Hepatocyte (in vitro differentiated cells): ENCODE measurements around the gene NRXN2.

ENCODE experiments used
- CTCF ChIP-seq: fragments of 200-600 bp; sonication (generic); IDR thresholded peaks from 2 replicates; pipeline ENCODE4 v1.5.1; 2016; ENCODE audit warnings: antibody characterized with exemption, mild to moderate bottlenecking; ENCODE audit not compliant: poor library complexity
- EZH2 ChIP-seq: fragments of 200-600 bp; sonication (generic); IDR thresholded peaks from 2 replicates; pipeline ENCODE4 v1.6.1; 2016; ENCODE audit warnings: antibody characterized with exemption, mild to moderate bottlenecking, borderline replicate concordance

- TF ChIP-seq CTCF (no peak), EZH2 (no peak)
Observed at GRCh38 chr11:64613648-64614047, 109.3 kb downstream of the NRXN2 start.
